ENCODE results near the gene GOLGA8A. TPM values are rescaled to one million over a fixed set of nuclear protein-coding genes. Genes with fewer than 3 reads are reported as not detected.
"Not testable (repeated sequence)": the region's sequence is repeated elsewhere in the genome, so short reads cannot be mapped to it uniquely, and the experiment has no call there.

Gene GOLGA8A
- total RNA-seq, 1 donor from 2014 or later, result 35.0 TPM

DNA sequence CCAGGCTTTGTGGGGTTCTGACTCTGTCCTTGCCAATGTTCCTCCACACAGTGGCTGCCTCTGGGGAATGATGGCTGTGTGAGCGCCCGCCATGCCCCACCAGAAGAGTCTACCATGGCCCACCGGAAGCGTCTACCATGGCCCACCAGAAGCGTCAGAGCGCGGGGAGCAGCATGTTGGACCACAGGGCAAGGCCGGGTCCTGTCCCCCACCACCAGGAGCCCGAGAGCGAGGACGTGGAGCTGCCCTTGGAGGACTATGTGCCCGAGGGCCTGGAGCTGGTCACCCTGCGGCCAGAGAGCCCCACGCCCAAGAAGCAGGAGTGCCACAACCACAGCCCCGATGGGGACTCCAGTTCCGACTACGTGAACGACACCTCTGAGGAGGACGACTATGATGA, 28.1 kb downstream of the GOLGA8A start:
- H3K27ac ChIP-seq; H3K4me3 ChIP-seq; H3K4me1 ChIP-seq; H3K36me3 ChIP-seq; intact Hi-C loops (cut with DNase I); H3K9me3 ChIP-seq; H3K27me3 ChIP-seq; DNase-seq (ENCODE audit: low spot score in 2 of 2): not testable (repeated sequence)

DNA sequence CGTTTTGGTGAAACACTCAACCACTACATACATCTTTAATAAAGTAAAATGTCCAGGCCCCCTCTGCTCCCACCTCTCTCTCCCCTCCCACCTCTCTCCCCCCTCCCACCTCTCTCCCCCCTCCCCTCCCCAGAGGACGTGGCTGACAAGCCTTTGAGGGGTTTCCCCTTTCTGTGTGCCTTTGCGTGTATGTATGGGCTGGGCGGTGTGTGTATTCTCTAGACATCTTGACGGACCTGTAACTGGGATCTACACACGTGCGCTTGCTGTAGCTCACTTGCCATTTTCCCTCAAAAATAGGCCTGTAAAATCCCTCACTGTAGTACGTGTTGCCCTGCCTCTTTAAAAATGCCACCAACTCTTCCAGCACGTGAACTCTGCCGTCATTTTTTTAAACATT, 28.6 kb downstream of the GOLGA8A start:
- H3K9me3 ChIP-seq; intact Hi-C loops (cut with DNase I); DNase-seq (ENCODE audit: low spot score in 2 of 2); H3K27me3 ChIP-seq; H3K27ac ChIP-seq; H3K4me3 ChIP-seq; H3K4me1 ChIP-seq; H3K36me3 ChIP-seq: not testable (repeated sequence)

DNA sequence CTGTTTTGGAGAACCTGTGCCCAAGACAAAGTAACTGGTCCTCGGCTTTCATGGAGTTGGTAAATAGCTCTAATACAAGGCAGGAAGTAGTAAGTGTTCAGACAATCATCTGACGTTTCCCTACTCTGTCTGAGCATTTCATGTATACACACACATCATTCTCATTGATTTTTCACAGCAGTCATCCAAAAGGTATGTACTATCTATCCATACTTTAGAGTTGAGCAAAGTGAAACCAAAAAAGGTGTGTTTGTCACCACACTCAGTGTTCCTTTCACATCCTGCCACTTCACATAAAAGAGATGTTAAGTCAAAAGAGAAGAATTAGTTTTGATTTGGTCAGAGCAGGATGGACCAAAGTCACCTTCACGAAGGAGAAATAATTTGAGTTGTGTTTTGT, 33.7 kb downstream of the GOLGA8A start:
- H3K4me1 ChIP-seq; H3K27ac ChIP-seq; H3K4me3 ChIP-seq; intact Hi-C loops (cut with DNase I); H3K36me3 ChIP-seq; DNase-seq (ENCODE audit: low spot score in 2 of 2); H3K9me3 ChIP-seq; H3K27me3 ChIP-seq: not testable (repeated sequence)

DNA sequence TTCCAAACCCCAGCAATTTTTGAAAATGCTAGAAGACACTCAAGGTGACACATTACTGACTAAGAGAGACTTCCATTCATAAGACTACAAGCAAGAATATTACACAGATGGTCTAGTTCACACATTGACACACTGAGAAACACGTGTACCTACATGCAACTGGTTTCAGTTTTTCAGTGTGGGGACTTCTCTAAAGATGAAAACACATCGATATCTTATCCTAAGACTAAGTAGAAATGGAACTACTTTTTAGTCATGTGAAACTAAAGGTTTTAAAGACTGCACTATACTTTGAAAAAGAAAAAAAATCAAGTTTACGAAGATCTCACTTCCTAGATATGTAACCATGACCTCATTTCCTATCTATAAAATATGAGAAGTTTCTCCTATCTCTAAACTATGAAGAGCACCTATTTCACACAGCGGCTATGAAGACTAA, 34.4 kb downstream of the GOLGA8A start:
- H3K27ac ChIP-seq; H3K27me3 ChIP-seq; H3K4me1 ChIP-seq; intact Hi-C loops (cut with DNase I); H3K9me3 ChIP-seq; DNase-seq (ENCODE audit: low spot score in 2 of 2); H3K4me3 ChIP-seq; H3K36me3 ChIP-seq: not testable (repeated sequence)

DNA sequence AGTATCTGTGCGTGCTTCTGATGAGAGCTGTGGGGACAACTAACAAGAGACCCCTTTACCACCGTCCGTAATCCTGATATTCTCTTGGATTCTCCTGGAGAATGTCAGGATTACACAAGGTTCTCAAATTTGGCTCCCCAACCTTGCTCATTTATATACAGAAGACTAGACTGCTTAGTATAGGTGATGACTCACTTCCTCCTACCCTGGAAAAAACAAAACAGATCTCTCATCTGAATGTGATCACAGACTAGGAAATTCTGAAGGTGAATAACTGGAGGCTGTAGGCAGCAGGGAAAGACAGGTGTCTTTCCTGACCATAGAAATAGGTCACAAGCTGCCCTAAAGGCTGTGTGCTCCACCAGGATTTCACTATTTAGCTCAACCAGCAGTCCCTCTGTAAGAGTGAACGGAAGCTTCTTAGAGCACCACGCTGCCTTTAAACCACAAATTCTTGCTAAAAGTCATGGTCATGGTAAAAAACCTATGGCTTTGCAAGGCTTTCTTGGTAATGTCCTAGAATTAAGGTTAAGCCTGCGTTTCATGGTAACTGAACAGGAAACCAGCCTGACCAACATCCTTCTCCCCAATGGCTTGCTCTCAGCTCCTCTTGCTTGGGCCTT, 39.9 kb downstream of the GOLGA8A start:
- intact Hi-C loops (cut with DNase I); H3K27ac ChIP-seq; DNase-seq (ENCODE audit: low spot score in 2 of 2); H3K27me3 ChIP-seq; H3K9me3 ChIP-seq; H3K4me1 ChIP-seq; H3K4me3 ChIP-seq; H3K36me3 ChIP-seq: not testable (repeated sequence)

DNA sequence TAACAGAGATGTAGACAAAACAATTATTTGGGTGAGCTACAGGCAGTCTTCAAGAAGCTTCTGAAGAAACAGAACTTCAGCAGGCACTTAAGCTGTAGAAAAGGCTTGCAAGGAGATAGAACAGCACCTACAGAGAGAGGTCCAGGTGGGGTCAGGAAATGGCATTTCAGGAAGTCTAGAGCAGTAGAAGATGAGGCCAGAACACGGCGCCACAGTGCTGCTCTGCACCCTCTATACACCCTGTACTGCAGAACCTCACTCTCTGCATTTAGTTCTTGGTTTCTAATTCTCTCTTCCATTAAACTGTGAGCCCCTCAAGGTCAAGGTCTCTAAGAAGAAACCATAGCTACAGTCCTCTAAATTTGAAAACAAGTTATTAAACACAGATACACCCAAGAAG, 44.6 kb downstream of the GOLGA8A start:
- H3K36me3 ChIP-seq; DNase-seq (ENCODE audit: low spot score in 2 of 2); intact Hi-C loops (cut with DNase I); H3K4me3 ChIP-seq; H3K9me3 ChIP-seq; H3K4me1 ChIP-seq; H3K27me3 ChIP-seq; H3K27ac ChIP-seq: not testable (repeated sequence)

DNA sequence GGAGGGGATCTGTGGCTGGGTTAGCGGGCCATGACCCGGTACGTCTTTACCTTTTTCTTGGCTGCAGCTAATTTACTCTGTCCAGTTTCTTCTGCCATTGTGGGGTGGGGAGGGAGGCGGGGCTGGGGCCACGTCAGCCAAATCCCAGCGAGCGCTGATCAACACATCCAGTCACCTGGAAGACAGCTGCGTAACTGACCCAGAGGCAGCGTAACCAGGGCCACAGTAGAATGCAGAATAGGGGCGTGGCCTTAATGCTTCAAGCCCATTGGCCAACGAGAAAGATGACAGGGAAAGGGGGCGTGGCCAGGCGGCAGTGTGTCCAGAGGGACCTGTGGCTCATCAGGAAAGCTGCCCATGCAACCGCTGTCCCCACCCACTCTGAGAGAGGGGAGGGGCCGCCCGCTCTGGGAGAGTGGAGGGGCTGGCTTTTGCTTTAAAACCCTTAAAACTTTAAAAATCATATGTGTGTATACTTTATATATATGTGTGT, 48.0 kb downstream of the GOLGA8A start:
- H3K27ac ChIP-seq; DNase-seq (ENCODE audit: low spot score in 2 of 2); H3K4me3 ChIP-seq; intact Hi-C loops (cut with DNase I); H3K27me3 ChIP-seq; H3K4me1 ChIP-seq; H3K36me3 ChIP-seq; H3K9me3 ChIP-seq: not testable (repeated sequence)

Other genes with a start within 250 kb of the GOLGA8A start
- 34.3 TPM for gene KATNBL1, start 227.7 kb downstream of the GOLGA8A start, total RNA-seq
- gene EMC4, start 212.8 kb downstream of the GOLGA8A start, total RNA-seq, result 71.9 TPM
- 65.8 TPM for gene SLC12A6, start 100.0 kb downstream of the GOLGA8A start, total RNA-seq
- 212 TPM for gene NOP10, start 94.7 kb downstream of the GOLGA8A start, total RNA-seq
- gene NUTM1, start 94.5 kb downstream of the GOLGA8A start, total RNA-seq, result not detected
- gene LPCAT4, start 70.6 kb downstream of the GOLGA8A start, total RNA-seq, result 113 TPM
- gene GOLGA8B, start 145.8 kb upstream of the GOLGA8A start, total RNA-seq, result 31.3 TPM

All from ascending aorta (tissue), 2 donors.